HL-60/S4 treated with retinoic acid at 250 ng/mL for 4 days and 3 days (cell line): ENCODE data around the gene SS18.

Experiments used
- in situ Hi-C: fragments of 300-500 bp; cut with MboI; formaldehyde crosslinking; loops from 2 replicates; pipeline ENCODE4 v1.7.0; 2022; ENCODE audit warnings: low sequenced_read_pairs

Gene SS18

GRCh38 chr18:26004832-26005231 lies 85.6 kb downstream of the SS18 start:
- in situ Hi-C loops: no loop called here

DNA sequence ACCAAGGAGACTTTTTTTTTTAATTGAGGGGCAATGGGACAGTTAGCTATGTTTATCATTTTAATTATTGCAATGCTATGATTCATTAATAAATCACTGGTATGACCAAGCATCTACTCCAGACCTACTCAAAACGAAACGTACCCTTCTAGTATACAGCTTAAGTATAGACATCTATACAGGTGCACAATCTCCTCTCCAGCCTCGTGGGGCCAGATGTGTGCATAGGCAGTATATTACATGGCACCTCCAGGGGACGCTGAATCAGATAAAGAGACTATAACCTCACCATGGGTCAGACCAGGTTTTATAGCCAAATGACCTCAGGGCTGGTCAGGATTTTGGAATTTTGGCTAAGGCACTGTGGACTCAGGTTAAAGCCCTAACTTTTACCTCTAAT lies 86.6 kb downstream of the SS18 start:
- in situ Hi-C loops: no loop called here

DNA sequence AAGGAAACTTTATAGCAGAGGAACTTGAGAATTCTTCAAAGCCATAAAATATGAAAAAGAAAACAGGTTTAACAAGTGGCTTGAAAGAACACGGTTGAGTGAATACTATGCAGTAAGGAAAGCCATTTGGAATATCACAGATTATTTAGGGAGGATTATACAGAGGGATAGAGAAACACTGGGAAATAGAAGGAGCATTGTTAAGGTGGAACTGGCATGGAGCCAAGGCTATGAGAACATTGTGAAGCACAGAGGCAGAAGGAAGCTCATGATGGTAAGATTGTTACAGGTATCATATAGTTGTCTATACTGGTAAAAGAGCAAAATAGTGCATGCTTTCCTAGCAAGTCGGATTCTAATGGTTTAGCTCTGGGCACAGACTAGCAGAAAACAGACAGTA lies 87.1 kb downstream of the SS18 start:
- in situ Hi-C loops: no loop called here

DNA sequence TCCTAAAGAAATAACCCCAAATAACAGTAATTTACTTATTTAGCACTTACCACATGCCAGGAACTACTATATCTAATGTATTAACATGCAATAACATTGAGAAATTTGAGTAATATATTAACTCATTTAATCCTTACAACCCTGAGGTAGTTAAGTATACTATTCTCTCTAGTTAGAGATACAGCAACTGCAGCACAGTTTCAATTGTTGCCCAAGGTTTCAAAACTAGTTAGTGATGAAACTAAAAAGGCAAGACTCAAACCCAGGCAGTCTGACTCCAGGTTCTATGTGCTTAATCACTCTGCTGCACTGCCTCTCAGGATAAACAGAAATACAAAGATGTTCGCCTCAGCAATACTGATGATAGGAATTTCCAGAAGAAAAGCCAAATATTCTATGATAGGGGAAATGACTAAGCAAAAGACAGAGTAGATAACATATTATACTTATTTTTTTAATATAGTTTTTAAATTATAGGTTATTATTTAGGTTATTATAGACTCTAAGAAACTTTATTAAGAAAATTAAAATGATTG lies 88.0 kb downstream of the SS18 start:
- in situ Hi-C loops: no loop called here

DNA sequence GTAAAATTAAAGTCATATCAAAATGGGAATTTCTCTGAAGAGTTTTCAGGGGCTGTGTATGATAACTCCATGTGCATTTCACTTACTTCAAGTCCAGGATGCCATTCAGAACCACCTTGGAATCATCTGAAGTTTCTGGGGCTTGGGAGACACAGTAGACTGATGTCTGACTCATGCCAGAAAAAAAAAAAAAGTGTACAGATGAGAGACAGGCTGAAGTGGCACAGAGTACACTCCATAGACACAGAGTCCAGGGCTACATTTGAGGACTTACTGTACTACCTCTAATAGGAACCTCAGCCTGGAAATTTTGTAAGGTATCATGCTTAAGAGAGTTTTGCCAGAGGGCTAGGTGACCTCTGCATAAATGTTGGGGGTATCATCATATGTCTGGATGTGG lies 92.0 kb downstream of the SS18 start:
- in situ Hi-C loops: no loop called here

GRCh38 chr18:25992566-25992965 lies 97.8 kb downstream of the SS18 start:
- in situ Hi-C loops: no loop called here

GRCh38 chr18:25990473-25990872 lies 99.9 kb downstream of the SS18 start:
- in situ Hi-C loops: no loop called here

DNA sequence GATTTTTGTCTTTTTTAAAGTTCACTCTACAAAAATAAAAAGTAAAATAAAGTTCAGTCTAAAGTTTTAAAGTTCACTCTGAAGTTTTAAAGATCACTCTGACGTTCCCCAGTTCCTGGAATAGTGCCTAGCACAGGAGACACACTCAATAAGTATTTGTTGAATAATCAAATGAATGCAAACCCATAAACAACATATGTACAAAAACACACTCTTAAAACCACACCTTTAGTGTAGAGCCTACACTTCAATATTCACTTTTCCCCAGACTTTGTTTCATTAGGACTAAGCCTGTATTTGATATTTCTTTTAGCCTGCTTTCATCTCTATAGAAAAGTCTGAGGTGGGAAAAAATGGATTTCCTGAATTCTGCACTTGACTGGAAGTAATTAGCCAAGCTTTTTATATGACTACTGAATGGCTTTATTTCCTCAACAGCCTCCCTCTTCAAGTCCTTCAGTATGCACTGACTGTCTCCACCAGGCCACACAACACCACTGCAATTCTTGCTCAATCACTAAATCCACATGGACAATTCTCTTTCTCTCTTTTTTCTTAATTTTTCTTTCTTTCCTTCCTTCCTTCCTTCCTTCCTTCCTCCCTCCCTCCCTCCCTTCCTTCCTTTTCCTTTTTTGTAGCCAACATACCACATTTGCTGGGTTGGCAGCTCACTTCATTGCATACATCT lies 104.6 kb downstream of the SS18 start:
- in situ Hi-C loops: no loop called here

- in situ Hi-C loops: no loop called here
Observed at GRCh38 chr18:25983730-25984129, 106.7 kb downstream of the SS18 start.

DNA sequence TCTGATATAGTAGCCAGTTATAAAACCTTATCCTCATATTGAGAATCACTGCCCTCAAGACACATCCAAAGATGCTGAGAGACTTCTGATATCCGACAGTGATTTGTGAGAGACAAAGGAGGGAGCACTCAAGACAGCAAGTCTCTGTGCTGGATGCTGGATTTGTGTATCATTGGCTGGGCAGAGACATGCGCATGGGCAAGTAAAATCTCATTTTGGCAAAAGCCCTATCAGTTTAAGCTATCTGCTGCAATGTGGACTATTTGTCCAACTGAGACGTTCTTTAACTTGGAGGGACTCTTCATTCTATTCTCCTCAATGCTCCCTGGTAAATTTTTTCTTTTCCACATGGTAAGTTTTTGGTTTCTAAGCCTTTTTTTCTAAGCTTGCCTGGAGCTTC lies 107.5 kb downstream of the SS18 start:
- in situ Hi-C loops: no loop called here

DNA sequence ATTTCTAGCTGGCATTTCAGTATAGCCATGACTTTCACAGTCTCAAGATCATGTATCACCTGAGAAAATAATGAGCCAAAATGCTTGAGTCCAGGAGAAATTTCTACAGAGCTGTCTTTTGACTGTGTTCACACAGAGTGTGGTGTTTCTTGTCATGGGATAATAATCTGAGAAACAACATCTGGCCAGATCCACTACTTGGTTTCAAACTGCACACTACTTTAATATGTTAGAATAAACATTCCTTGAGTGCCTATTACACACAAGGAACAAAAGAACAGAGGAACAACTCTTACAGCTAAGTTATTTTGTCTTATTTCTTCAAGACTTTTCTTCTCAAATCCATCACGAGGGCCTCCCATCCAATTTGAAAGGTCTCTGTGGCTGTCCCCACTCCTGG lies 108.3 kb downstream of the SS18 start:
- in situ Hi-C loops: no loop called here

DNA sequence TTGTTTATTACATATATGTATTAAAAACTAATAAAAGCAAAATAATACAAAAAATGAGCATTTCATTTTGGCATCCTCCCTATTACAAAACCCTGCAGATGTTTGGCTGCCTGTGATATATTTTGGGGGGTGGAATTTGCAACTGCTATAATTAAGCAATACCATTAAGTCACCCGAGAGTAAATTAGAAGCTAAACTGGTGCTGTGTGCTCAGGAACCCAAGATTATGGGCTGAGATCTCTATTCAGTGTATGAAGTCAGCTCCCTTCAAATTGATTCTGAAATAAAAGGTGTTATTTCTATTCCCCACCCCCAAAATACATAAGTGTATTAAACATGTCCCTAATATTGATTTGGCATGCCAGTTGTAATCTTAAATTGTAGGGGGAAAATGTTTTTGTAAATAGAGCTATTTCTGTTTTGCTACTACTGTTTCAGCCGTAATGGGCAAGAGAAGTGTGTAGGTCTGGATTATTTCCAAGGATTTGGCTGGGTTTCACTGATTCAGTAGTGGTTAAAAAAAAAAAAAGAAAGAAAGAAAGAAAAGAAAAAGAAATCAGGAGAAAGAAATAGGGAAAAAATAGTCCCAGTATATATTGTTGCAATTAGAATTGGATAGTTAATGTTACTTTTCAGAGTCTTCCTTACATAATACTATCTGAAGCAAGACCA lies 110.9 kb downstream of the SS18 start:
- in situ Hi-C loops: no loop called here

DNA sequence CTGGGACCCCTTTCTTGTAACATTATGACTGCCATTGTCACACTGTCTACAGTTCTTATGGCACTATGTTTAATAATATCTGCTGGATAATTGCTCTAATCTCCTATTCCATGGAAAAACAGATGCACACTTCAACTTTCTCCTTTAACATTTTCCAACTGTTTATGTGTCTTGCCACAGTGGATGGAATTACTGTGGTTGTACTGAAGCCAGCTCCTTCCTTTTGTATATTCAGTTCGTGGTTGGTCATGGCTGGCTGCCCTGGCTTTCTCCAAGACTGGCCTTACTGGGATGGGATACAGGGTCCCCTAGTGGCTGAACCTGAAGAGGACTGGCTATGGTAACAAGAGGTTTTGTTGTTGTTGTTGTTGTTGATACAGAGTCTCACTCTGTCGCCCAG lies 113.9 kb downstream of the SS18 start:
- in situ Hi-C loops: no loop called here

- in situ Hi-C loops: no loop called here
Observed at GRCh38 chr18:25974630-25975077, 115.8 kb downstream of the SS18 start.
